Stomach (tissue), 4 donors: ENCODE measurements around the gene FOLR3.

Experiments
- CTCF ChIP-seq, 7 experiments: fragments of 450-650 bp in 4 of 7; fragments of 200-600 bp in 3 of 7; sonication (generic) in 3 of 7; IDR thresholded peaks; one replicate each; pipeline ENCODE4 v1.5.1; 2016 to 2019; ENCODE audit warnings: antibody characterized with exemption in 7 of 7, control low read depth in 2 of 7, mild to moderate bottlenecking in 1 of 7
- POLR2A ChIP-seq, 4 donors: fragments of 450-650 bp; IDR thresholded peaks; one replicate each; pipeline ENCODE4 v1.6.1; 2016; ENCODE audit warnings: antibody characterized with exemption in 4 of 4, control low read depth in 2 of 4, mild to moderate bottlenecking in 1 of 4, moderate library complexity in 1 of 4

- TF ChIP-seq POLR2A (IDR thresholded peaks at IDR 0.05) (no peak), CTCF (IDR thresholded peaks at IDR 0.05) (no peak)
These were observed 19.3 kb downstream of the FOLR3 start for GRCh38 chr11:72154816-72155215.
